OCI-LY1 (cell line): ENCODE results near the gene CTCF.

Experiments used
- EZH2 ChIP-seq: fragments of 200-600 bp; sonication (generic), shearing (Covaris generic); IDR thresholded peaks from 2 replicates; pipeline ENCODE4 v1.8.0; 2017; ENCODE audit warnings: borderline replicate concordance, mixed run types, mild to moderate bottlenecking, antibody characterized with exemption, low read length, moderate library complexity, mixed read lengths
- TF ChIP-seq, protein P1 (sequence below): fragments of 200-600 bp; sonication (generic), shearing (Covaris generic); IDR thresholded peaks from 2 replicates; pipeline ENCODE4 v1.5.1; 2017; ENCODE audit warnings: mild to moderate bottlenecking, antibody characterized with exemption, low read length, moderate library complexity, mixed read lengths

GRCh38 chr16:67652578-67653127 is 90.3 kb downstream of the CTCF start:
- TF ChIP-seq, protein P1, sequence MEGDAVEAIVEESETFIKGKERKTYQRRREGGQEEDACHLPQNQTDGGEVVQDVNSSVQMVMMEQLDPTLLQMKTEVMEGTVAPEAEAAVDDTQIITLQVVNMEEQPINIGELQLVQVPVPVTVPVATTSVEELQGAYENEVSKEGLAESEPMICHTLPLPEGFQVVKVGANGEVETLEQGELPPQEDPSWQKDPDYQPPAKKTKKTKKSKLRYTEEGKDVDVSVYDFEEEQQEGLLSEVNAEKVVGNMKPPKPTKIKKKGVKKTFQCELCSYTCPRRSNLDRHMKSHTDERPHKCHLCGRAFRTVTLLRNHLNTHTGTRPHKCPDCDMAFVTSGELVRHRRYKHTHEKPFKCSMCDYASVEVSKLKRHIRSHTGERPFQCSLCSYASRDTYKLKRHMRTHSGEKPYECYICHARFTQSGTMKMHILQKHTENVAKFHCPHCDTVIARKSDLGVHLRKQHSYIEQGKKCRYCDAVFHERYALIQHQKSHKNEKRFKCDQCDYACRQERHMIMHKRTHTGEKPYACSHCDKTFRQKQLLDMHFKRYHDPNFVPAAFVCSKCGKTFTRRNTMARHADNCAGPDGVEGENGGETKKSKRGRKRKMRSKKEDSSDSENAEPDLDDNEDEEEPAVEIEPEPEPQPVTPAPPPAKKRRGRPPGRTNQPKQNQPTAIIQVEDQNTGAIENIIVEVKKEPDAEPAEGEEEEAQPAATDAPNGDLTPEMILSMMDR = no peak
- TF ChIP-seq EZH2 = no peak
